ENCODE results near the gene PRDM15. TPM values are rescaled to one million over a fixed set of nuclear protein-coding genes. Genes with fewer than 3 reads are reported as not detected.

The PRDM15 gene
- total RNA-seq, 2 experiments from 2014 or later: 19.7 to 30.2 TPM

DNA sequence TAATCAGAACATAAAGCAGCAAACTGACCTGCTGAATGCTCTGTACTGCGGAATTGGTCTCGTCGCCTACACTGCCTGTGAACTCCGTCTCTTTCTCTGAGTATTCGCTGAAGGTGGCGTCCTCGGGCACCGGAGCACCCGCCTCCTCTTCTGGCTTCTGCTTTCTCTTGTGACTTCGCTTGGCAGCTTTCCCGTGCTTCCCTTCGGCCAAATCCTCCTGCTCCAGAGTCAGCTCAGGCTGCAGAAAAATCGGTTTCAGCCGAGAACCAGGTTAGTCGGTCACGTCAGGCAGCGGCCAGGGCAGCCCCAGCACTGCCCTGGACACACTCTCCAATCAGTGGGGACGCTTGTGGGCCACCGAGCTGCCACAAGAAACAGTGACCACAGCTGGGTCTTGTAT lies 76.5 kb downstream of the PRDM15 start:
- TF ChIP-seq, protein P1, sequence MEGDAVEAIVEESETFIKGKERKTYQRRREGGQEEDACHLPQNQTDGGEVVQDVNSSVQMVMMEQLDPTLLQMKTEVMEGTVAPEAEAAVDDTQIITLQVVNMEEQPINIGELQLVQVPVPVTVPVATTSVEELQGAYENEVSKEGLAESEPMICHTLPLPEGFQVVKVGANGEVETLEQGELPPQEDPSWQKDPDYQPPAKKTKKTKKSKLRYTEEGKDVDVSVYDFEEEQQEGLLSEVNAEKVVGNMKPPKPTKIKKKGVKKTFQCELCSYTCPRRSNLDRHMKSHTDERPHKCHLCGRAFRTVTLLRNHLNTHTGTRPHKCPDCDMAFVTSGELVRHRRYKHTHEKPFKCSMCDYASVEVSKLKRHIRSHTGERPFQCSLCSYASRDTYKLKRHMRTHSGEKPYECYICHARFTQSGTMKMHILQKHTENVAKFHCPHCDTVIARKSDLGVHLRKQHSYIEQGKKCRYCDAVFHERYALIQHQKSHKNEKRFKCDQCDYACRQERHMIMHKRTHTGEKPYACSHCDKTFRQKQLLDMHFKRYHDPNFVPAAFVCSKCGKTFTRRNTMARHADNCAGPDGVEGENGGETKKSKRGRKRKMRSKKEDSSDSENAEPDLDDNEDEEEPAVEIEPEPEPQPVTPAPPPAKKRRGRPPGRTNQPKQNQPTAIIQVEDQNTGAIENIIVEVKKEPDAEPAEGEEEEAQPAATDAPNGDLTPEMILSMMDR (conservative IDR thresholded peaks at IDR 0.05; ENCODE audit: low read length): no peak
- TF ChIP-seq EZH2phosphoT487 (IDR thresholded peaks at IDR 0.05; ENCODE audit: borderline replicate concordance, low read depth, low read length): no peak
- no peak overlapping the region for H3K27ac ChIP-seq (ENCODE audit: low read depth, low read length, poor library complexity, severe bottlenecking)
- H3K4me1 ChIP-seq (ENCODE audit: insufficient read depth, low read length, poor library complexity, severe bottlenecking): no peaks in the 10 kb centered on the region
- BruUV-seq (replicated peaks): no TSS peak
- no peak overlapping the region for H2AFZ ChIP-seq (ENCODE audit: low read length)
- no peak overlapping the region for H3K4me2 ChIP-seq (ENCODE audit: low read length)
- H4K20me1 ChIP-seq (ENCODE audit: insufficient read depth, low read length): no peaks in the 10 kb centered on the region
- peaks cover 83% of the 10 kb centered on the region for H3K36me3 ChIP-seq (ENCODE audit: insufficient read depth, low read length)
- DNase-seq (ENCODE audit: low spot score): no peak
- H3K9me3 ChIP-seq (ENCODE audit: low read length): 0 out of 2 replicates have a peak, but pooled peaks cover 7% of the 10 kb centered on the region
- CTCF ChIA-PET (ENCODE audit: unreplicated experiment): no interaction called here
- H3K9me2 ChIP-seq (ENCODE audit: insufficient read depth, low read length): no peaks in the 10 kb centered on the region
- H3K4me3 ChIP-seq (ENCODE audit: low read depth, low read length, poor library complexity, severe bottlenecking): no peak overlapping the region
- H3K79me2 ChIP-seq (ENCODE audit: insufficient read depth, low read depth, low read length): no peaks in the 10 kb centered on the region
- intact Hi-C loops (cut with micrococcal nuclease; ENCODE audit: unreplicated experiment): no loop called here
- POLR2A ChIA-PET: no interaction called here

DNA sequence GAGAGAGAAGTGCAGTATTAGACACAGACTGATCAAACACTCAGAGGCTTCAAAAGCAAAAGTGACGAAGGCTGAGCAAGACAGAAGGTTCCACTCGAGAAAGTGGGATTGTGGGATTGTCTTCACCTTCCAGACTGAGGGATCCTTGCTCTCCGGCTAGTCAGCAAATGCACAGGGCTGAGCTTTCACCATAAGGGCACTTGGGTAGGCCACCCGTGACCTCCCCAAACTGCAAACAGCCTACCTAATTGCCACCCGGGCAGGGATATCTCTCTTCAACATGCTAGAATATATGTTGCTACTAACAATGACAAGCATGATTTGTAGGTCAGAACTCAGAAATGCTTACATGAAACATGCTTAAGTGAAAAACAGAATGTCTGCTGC lies 77.0 kb downstream of the PRDM15 start:
- Histone ChIP-seq H2AFZ (ENCODE audit: low read length) (no peak overlapping the region), H3K4me3 (ENCODE audit: low read depth, low read length, poor library complexity, severe bottlenecking) (no peak overlapping the region), H4K20me1 (ENCODE audit: insufficient read depth, low read length) (no peaks in the 10 kb centered on the region), H3K9me2 (ENCODE audit: insufficient read depth, low read length) (no peaks in the 10 kb centered on the region), H3K36me3 (ENCODE audit: insufficient read depth, low read length) (peaks cover 80% of the 10 kb centered on the region), H3K9me3 (ENCODE audit: low read length) (0 out of 2 replicates have a peak, but pooled peaks cover 5% of the 10 kb centered on the region), H3K27ac (ENCODE audit: low read depth, low read length, poor library complexity, severe bottlenecking) (no peak overlapping the region), H3K4me1 (ENCODE audit: insufficient read depth, low read length, poor library complexity, severe bottlenecking) (no peaks in the 10 kb centered on the region), H3K79me2 (ENCODE audit: insufficient read depth, low read depth, low read length) (no peaks in the 10 kb centered on the region), H3K4me2 (ENCODE audit: low read length) (no peak overlapping the region)
- BruUV-seq (replicated peaks): no TSS peak
- ChIA-PET POLR2A (no interaction called here), CTCF (ENCODE audit: unreplicated experiment) (no interaction called here)
- DNase-seq (ENCODE audit: low spot score): no peak
- no peak for TF ChIP-seq EZH2phosphoT487 (IDR thresholded peaks at IDR 0.05; ENCODE audit: borderline replicate concordance, low read depth, low read length)
- intact Hi-C loops (cut with micrococcal nuclease; ENCODE audit: unreplicated experiment): no loop called here

DNA sequence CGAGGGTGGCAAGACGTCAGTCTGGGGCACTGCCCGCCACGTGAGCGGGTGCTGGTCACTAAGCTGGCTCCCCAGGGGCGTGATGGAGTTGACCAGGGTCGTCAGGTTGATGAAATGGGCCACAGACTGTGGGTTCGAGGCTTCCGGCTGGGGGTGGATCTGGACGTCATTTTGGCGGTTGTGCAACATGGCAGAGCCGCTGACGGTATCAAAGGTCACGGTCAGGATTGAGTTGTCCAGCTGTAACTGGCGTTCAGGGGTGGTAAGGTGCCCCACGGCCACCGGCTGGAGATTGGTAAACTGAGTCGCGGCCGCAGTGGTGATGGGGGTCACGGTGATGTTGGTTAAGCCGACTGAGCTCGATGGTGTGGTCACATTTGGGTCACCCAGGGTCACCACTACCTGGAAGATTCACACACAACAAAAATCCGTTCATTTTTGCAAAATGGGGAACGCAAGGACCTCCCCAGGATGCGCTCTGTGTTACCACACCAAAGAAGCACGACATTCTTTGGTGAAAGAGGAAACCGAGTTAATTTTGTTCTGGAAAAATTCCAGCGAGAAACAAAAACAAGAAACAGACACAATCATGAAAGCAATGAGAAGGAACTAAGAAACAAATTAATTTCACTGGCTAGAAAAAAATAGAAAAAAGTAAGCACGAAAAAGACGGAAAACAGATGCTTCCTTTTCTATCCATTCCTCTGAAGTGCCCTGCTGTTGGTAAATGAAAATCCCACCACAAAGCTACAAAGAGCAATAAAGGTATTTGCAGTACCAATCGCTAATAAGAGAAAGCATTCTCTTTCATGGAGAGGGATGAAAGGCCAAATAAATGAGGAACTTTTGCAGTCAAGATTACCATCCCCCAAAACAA lies 77.6 kb downstream of the PRDM15 start:
- H3K36me3 ChIP-seq (ENCODE audit: insufficient read depth, low read length): peaks cover 81% of the 10 kb centered on the region
- H3K9me3 ChIP-seq (ENCODE audit: low read length): no peaks in the 10 kb centered on the region
- no peak overlapping the region for H2AFZ ChIP-seq (ENCODE audit: low read length)
- no peaks in the 10 kb centered on the region for H4K20me1 ChIP-seq (ENCODE audit: insufficient read depth, low read length)
- intact Hi-C loops (cut with micrococcal nuclease; ENCODE audit: unreplicated experiment): no loop called here
- CTCF ChIA-PET (ENCODE audit: unreplicated experiment): no interaction called here
- no peak overlapping the region for H3K4me2 ChIP-seq (ENCODE audit: low read length)
- no peaks in the 10 kb centered on the region for H3K9me2 ChIP-seq (ENCODE audit: insufficient read depth, low read length)
- no TSS peak for BruUV-seq (replicated peaks)
- no peaks in the 10 kb centered on the region for H3K4me1 ChIP-seq (ENCODE audit: insufficient read depth, low read length, poor library complexity, severe bottlenecking)
- no peak overlapping the region for H3K4me3 ChIP-seq (ENCODE audit: low read depth, low read length, poor library complexity, severe bottlenecking)
- TF ChIP-seq, protein P1 (conservative IDR thresholded peaks at IDR 0.05; ENCODE audit: low read length): no peak
- no peak for TF ChIP-seq EZH2phosphoT487 (IDR thresholded peaks at IDR 0.05; ENCODE audit: borderline replicate concordance, low read depth, low read length)
- H3K79me2 ChIP-seq (ENCODE audit: insufficient read depth, low read depth, low read length): no peaks in the 10 kb centered on the region
- POLR2A ChIA-PET: no interaction called here
- no peak overlapping the region for H3K27ac ChIP-seq (ENCODE audit: low read depth, low read length, poor library complexity, severe bottlenecking)
- no peak for DNase-seq (ENCODE audit: low spot score)
